ENCODE data around the gene FNDC11. TPM values are rescaled to one million over a fixed set of nuclear protein-coding genes. Genes with fewer than 3 reads are reported as not detected.

Gene FNDC11
- total RNA-seq, 1 experiment from 2014 or later, result 2.5 TPM

GRCh38 chr20:63567386-63568169, 13.6 kb downstream of the FNDC11 start:
- Histone ChIP-seq H2BK120ac (ENCODE audit: low read depth, low read length, poor library complexity, severe bottlenecking) (no peak overlapping the region), H4K91ac (ENCODE audit: insufficient read length, low read depth, low read length) (no peak overlapping the region), H3K56ac (ENCODE audit: insufficient read length, low read depth, low read length) (no peak overlapping the region), H4K5ac (ENCODE audit: insufficient read length, low read depth, low read length) (no peak overlapping the region), H3K27ac (ENCODE audit: insufficient read length, low read depth, low read length) (no peak overlapping the region), H2AK5ac (ENCODE audit: insufficient read length, low read length) (no peak overlapping the region), H3K14ac (ENCODE audit: insufficient read depth, low read length) (no peak overlapping the region), H2BK12ac (ENCODE audit: insufficient read length, low read depth, low read length) (no peak overlapping the region), H3K23ac (ENCODE audit: insufficient read length, low read depth, low read length) (no peak overlapping the region), H3K23me2 (ENCODE audit: insufficient read length, low read depth, low read length, poor library complexity, severe bottlenecking) (no peaks in the 10 kb centered on the region), H4K20me1 (ENCODE audit: control insufficient read depth, insufficient read depth, insufficient read length) (no peaks in the 10 kb centered on the region), H3K9ac (ENCODE audit: extremely low read depth, insufficient read length, low read length) (no peak overlapping the region), H3K79me1 (ENCODE audit: insufficient read depth, low read depth, low read length, poor library complexity, severe bottlenecking) (no peaks in the 10 kb centered on the region), H3K27me3 (ENCODE audit: insufficient read depth, low read length) (no peaks in the 10 kb centered on the region), H2BK15ac (ENCODE audit: low read depth, low read length) (no peak overlapping the region), H2AFZ (ENCODE audit: low read length) (no peak overlapping the region), H3K9me3 (ENCODE audit: control insufficient read depth, low read depth, low read length) (no peaks in the 10 kb centered on the region), H3K4me2 (ENCODE audit: insufficient read depth, insufficient read length, low read length) (no peak overlapping the region), H4K8ac (replicated peaks; ENCODE audit: insufficient read length, low read depth, low read length) (no peak overlapping the region), H3K4me1 (ENCODE audit: insufficient read depth, low read length) (no peaks in the 10 kb centered on the region), H2BK5ac (ENCODE audit: insufficient read length, low read length) (no peak overlapping the region), H2BK20ac (ENCODE audit: low read depth, low read length, poor library complexity, severe bottlenecking) (no peak overlapping the region), H3K18ac (ENCODE audit: insufficient read length, low read depth, low read length) (no peak overlapping the region), H3K4ac (ENCODE audit: low read depth, low read length) (no peak overlapping the region), H3K79me2 (ENCODE audit: insufficient read depth, low read length) (no peaks in the 10 kb centered on the region), H3T11ph (ENCODE audit: low read length) (no peak overlapping the region)
- H3K27ac Mint-ChIP-seq, result no peak overlapping the region
- no peaks in the 10 kb centered on the region for H3K4me1 Mint-ChIP-seq
- no peaks in the 10 kb centered on the region for H3K9me3 Mint-ChIP-seq
- H3K36me3 Mint-ChIP-seq (ENCODE audit: insufficient read depth in 1 of 3, low read depth in 3 of 3), result no peaks in the 10 kb centered on the region
- TF ChIP-seq CTCF (conservative IDR thresholded peaks at IDR 0.05), result no peak
- H3K27me3 Mint-ChIP-seq (ENCODE audit: low read depth), result no peaks in the 10 kb centered on the region
- WGBS (ENCODE audit: extremely low coverage, insufficient read length, low lambda C conversion rate), result no CpG with 5 or more reads among the region's 37 CpGs
- no peak for DNase-seq
- no peak overlapping the region for H3K4me3 Mint-ChIP-seq
